ENCODE measurements around the gene PXT1.
A peak's percentile ranks its signal among the peaks of the same experiment; 100 is the strongest.
"Not testable (repeated sequence)": the region's sequence is repeated elsewhere in the genome, so short reads cannot be mapped to it uniquely, and the experiment has no call there.

Gene PXT1, protein sequence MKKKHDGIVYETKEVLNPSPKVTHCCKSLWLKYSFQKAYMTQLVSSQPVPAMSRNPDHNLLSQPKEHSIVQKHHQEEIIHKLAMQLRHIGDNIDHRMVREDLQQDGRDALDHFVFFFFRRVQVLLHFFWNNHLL

GRCh38 chr6:36442671-36443470 is at the start of gene PXT1, which contains the start of gene KCTD20:
PXT1 (minus strand) TSS chr6:36442854; CDS start chr6:36426082, 16,772 bp downstream.
KCTD20 (plus strand) TSS chr6:36443000; CDS start chr6:36470098, 27,098 bp downstream.
- H3K36me3 Mint-ChIP-seq, result peaks cover 4% of the 10 kb centered on the region
- H3K9me3 Mint-ChIP-seq, result no peaks in the 10 kb centered on the region
- peak within 1 kb of the TSS; percentile 92 for H3K27ac Mint-ChIP-seq
- peak; percentile 71 to 82 for DNase-seq (ENCODE audit: low spot score in 2 of 2)
- no peaks in the 10 kb centered on the region for H3K27me3 Mint-ChIP-seq
- peak within 1 kb of the TSS; percentile 97 for H3K4me3 Mint-ChIP-seq
- peak; percentile 91 for ATAC-seq (ENCODE audit: low read depth)
- H3K4me1 Mint-ChIP-seq, result peaks cover 22% of the 10 kb centered on the region

DNA sequence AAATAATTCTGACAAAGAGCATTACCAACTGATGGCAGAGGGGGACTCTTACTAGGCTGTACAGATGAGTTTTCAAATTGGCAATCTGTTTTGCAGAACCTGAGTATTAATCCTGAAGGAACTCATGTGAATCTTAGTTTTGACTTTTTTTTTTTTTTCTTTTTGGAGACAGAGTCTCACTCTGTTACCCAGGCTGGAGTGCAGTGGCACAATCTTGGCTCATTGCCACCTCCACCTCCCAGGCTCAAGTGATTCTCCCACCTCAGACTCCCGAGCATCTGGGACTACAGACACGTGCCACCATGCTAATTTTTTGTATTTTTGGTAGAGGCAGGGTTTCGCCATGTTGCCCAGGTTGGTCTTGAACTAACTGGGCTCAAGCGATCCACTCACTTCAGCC is 49.4 kb upstream of the PXT1 start:
- no peak for DNase-seq (ENCODE audit: low spot score in 2 of 2)
- Mint-ChIP-seq H3K27me3 (no peaks in the 10 kb centered on the region), H3K4me3 (no peak overlapping the region), H3K36me3 (peaks cover 25% of the 10 kb centered on the region), H3K9me3 (no peaks in the 10 kb centered on the region), H3K27ac (no peak overlapping the region), H3K4me1 (no peaks in the 10 kb centered on the region)
- no peak for ATAC-seq (ENCODE audit: low read depth)

DNA sequence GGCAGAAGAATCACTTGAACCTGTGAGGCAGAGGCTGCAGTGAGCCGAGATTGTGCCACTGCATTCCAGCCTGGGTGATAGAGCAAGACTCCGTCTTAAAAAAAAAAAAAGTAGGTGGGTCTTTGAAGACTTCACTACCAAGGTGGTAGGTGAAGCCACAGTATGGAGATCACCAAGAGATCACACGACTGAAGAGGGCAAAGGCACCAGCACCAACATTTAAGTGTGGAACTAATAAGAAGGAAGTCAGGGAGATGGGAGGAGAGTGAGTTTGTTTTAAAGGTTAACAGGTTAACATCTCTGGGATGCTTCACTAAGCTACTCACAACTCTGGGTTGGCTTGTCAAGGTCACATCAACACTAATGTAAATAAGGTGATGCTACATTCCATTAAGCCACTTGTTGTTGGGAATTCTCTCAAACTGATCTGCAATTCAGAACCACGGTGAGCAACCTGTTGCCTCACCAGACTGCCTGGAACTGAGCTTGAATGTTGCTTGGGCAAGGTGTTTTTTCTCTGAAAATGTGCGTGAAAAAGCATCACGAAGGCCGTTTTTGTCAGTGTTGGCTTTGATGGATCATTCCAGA is 48.8 kb upstream of the PXT1 start:
- H3K27ac Mint-ChIP-seq, result no peak overlapping the region
- no peaks in the 10 kb centered on the region for H3K9me3 Mint-ChIP-seq
- no peaks in the 10 kb centered on the region for H3K4me1 Mint-ChIP-seq
- ATAC-seq (ENCODE audit: low read depth) (no peak), DNase-seq (ENCODE audit: low spot score in 2 of 2) (no peak)
- peaks cover 28% of the 10 kb centered on the region for H3K36me3 Mint-ChIP-seq
- no peaks in the 10 kb centered on the region for H3K27me3 Mint-ChIP-seq
- H3K4me3 Mint-ChIP-seq, result no peak overlapping the region

DNA sequence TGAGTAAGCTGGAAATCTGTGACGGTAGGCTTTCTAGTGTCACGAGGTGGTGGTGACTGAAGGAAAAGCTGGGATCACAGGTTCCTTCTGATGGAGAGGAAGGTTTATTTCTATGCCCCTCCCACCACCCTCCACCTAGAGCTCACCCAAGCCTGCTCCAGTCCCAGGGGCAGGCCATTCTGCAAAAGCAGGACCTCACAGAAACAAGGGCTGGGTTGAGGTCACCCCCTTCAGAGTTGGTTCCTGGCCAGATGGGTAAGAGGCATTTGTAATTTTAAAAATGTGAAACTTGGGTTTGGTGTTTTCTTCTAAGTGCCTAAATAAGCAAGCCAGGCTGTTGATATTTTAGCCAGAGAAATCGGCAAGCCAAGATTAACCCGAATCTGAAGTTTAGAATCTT is 46.8 kb upstream of the PXT1 start:
- ATAC-seq (ENCODE audit: low read depth) (no peak), DNase-seq (ENCODE audit: low spot score in 2 of 2) (no peak)
- H3K4me1 Mint-ChIP-seq, result no peaks in the 10 kb centered on the region
- H3K4me3 Mint-ChIP-seq, result no peak overlapping the region
- H3K9me3 Mint-ChIP-seq, result no peaks in the 10 kb centered on the region
- peaks cover 31% of the 10 kb centered on the region for H3K36me3 Mint-ChIP-seq
- no peaks in the 10 kb centered on the region for H3K27me3 Mint-ChIP-seq
- H3K27ac Mint-ChIP-seq, result no peak overlapping the region

DNA sequence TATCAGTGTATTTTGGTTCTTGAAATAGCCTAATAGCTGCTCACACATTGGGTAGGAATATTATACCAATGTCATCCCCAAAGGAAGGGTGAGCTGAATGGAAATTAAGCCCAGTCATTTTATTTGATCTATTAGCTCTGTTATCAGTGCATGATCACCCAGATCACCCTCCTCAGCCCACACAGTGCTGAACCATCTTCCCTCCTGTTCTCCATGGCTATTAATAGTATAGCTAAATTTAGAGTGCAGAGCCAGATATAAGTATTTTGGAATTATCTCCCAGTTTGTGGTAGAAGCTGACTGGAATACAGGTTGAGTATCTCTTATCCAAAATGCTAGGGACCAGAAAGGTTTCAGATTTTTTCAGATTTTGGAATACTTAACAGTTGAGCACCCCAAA is 45.6 kb upstream of the PXT1 start:
- Mint-ChIP-seq H3K9me3 (no peaks in the 10 kb centered on the region), H3K27me3 (no peaks in the 10 kb centered on the region), H3K36me3 (peaks cover 23% of the 10 kb centered on the region), H3K27ac (no peak overlapping the region), H3K4me3 (no peak overlapping the region), H3K4me1 (no peaks in the 10 kb centered on the region)
- ATAC-seq (ENCODE audit: low read depth), result no peak
- no peak for DNase-seq (ENCODE audit: low spot score in 2 of 2)

GRCh38 chr6:36487698-36488097 is 45.0 kb upstream of the PXT1 start:
- Mint-ChIP-seq H3K27me3 (no peaks in the 10 kb centered on the region), H3K27ac (no peak overlapping the region), H3K9me3 (no peaks in the 10 kb centered on the region), H3K4me1 (no peaks in the 10 kb centered on the region), H3K4me3 (no peak overlapping the region), H3K36me3 (peaks cover 23% of the 10 kb centered on the region)
- DNase-seq (ENCODE audit: low spot score in 2 of 2), result no peak
- ATAC-seq (ENCODE audit: low read depth), result no peak

- ATAC-seq (ENCODE audit: low read depth) (no peak), DNase-seq (ENCODE audit: low spot score in 2 of 2) (no peak)
- H3K27ac Mint-ChIP-seq, result no peak overlapping the region
- no peaks in the 10 kb centered on the region for H3K27me3 Mint-ChIP-seq
- peaks cover 26% of the 10 kb centered on the region for H3K36me3 Mint-ChIP-seq
- no peak overlapping the region for H3K4me3 Mint-ChIP-seq
- no peaks in the 10 kb centered on the region for H3K9me3 Mint-ChIP-seq
- no peaks in the 10 kb centered on the region for H3K4me1 Mint-ChIP-seq
Measured at GRCh38 chr6:36484736-36485135, 42.1 kb upstream of the PXT1 start.

DNA sequence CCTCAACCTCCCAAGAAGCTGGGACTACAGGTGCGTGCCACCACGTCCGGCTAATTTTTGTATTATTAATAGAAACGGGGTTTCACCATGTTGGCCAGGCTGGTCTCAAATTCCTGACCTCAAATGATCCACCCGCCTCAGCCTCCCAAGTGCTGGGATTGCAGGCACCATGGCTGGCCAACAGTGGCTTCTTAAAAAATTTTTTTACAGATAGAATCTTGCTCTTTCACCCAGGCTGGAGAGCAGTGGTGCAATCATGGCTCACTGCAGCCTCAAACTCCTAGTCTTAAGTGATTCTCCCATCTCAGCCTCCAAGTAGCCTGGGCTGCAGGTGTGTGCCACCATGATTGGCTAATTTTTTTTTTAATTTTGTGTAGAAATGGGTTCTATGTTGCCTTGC is 40.7 kb upstream of the PXT1 start:
- H3K36me3 Mint-ChIP-seq, result peaks cover 31% of the 10 kb centered on the region
- not testable (repeated sequence) for H3K4me1 Mint-ChIP-seq; ATAC-seq (ENCODE audit: low read depth); H3K4me3 Mint-ChIP-seq; DNase-seq (ENCODE audit: low spot score in 2 of 2); H3K27me3 Mint-ChIP-seq; H3K27ac Mint-ChIP-seq; H3K9me3 Mint-ChIP-seq

DNA sequence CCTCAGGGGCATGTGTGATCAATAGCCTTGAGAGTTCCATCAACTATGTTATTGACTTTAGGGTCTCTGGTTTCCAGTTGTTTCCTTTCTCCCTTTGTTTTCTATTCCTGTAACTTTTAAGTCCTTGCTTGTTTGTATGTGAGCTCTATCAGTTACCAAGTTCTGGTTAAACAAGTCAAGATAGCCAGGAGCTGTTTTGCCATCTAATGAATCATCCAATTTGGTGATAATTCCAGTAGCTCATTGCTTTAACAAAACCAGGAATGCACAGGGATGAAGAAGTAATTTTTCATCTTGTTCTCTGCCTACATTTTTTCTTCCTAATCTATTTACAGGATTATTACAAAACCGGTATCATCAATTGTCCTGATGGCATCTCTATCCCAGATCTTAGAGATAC is 36.6 kb upstream of the PXT1 start:
- no peak overlapping the region for H3K4me3 Mint-ChIP-seq
- DNase-seq (ENCODE audit: low spot score in 2 of 2) (no peak), ATAC-seq (ENCODE audit: low read depth) (no peak)
- peaks cover 19% of the 10 kb centered on the region for H3K36me3 Mint-ChIP-seq
- no peaks in the 10 kb centered on the region for H3K27me3 Mint-ChIP-seq
- no peaks in the 10 kb centered on the region for H3K9me3 Mint-ChIP-seq
- peak overlapping the region; percentile 65 for H3K27ac Mint-ChIP-seq
- no peaks in the 10 kb centered on the region for H3K4me1 Mint-ChIP-seq

- Mint-ChIP-seq H3K27me3 (no peaks in the 10 kb centered on the region), H3K9me3 (no peaks in the 10 kb centered on the region), H3K27ac (peak overlapping the region; percentile 65), H3K4me3 (no peak overlapping the region), H3K4me1 (no peaks in the 10 kb centered on the region), H3K36me3 (peaks cover 19% of the 10 kb centered on the region)
- DNase-seq (ENCODE audit: low spot score in 2 of 2) (no peak), ATAC-seq (ENCODE audit: low read depth) (no peak)
Measured at GRCh38 chr6:36478051-36478526, 35.4 kb upstream of the PXT1 start.

GRCh38 chr6:36469946-36470345 is 27.3 kb upstream of the PXT1 start:
- Mint-ChIP-seq H3K27ac (peak overlapping the region; percentile 42), H3K27me3 (no peaks in the 10 kb centered on the region), H3K36me3 (peaks cover 8% of the 10 kb centered on the region), H3K4me3 (no peak overlapping the region), H3K4me1 (peaks cover 9% of the 10 kb centered on the region), H3K9me3 (no peaks in the 10 kb centered on the region)
- ATAC-seq (ENCODE audit: low read depth), result no peak
- no peak for DNase-seq (ENCODE audit: low spot score in 2 of 2)

GRCh38 chr6:36469148-36469661 is 26.6 kb upstream of the PXT1 start:
- Mint-ChIP-seq H3K4me1 (peaks cover 14% of the 10 kb centered on the region), H3K36me3 (peaks cover 8% of the 10 kb centered on the region), H3K27ac (peak overlapping the region; percentile 42), H3K9me3 (no peaks in the 10 kb centered on the region), H3K27me3 (no peaks in the 10 kb centered on the region), H3K4me3 (no peak overlapping the region)
- ATAC-seq (ENCODE audit: low read depth) (no peak), DNase-seq (ENCODE audit: low spot score in 2 of 2) (no peak)

DNA sequence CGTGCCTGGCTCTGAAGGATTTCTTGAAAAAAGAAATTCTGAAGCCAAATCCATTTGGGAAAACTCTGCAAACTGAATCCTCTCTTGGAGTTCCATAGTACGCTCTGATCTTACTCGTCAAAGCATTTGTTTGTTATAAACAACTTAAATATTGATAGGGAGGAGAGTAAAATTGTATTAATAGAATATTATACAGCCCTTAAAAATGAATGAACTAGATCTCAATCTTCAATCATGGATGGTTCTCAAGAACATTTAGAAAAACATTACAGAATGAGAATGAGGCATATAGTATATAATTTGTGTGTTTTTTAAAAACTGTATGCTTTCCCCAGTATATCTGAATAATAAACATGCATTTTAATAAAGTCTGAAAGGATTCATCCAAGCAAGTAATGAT is 25.0 kb upstream of the PXT1 start:
- Mint-ChIP-seq H3K4me3 (no peak overlapping the region), H3K4me1 (peaks cover 20% of the 10 kb centered on the region), H3K9me3 (no peaks in the 10 kb centered on the region), H3K27ac (no peak overlapping the region), H3K27me3 (no peaks in the 10 kb centered on the region), H3K36me3 (peaks cover 11% of the 10 kb centered on the region)
- ATAC-seq (ENCODE audit: low read depth) (no peak), DNase-seq (ENCODE audit: low spot score in 2 of 2) (no peak)

- H3K27me3 Mint-ChIP-seq, result no peaks in the 10 kb centered on the region
- H3K27ac Mint-ChIP-seq, result no peak overlapping the region
- H3K4me1 Mint-ChIP-seq, result peaks cover 31% of the 10 kb centered on the region
- DNase-seq (ENCODE audit: low spot score in 2 of 2) (no peak), ATAC-seq (ENCODE audit: low read depth) (no peak)
- no peaks in the 10 kb centered on the region for H3K9me3 Mint-ChIP-seq
- H3K36me3 Mint-ChIP-seq, result peaks cover 8% of the 10 kb centered on the region
- no peak overlapping the region for H3K4me3 Mint-ChIP-seq
Measured at GRCh38 chr6:36464233-36464632, 21.6 kb upstream of the PXT1 start.
